HG03196 (cell line): ENCODE results near the gene ARAF.
A peak's percentile ranks its signal among the peaks of the same experiment; 100 is the strongest.

Experiments
- ATAC-seq: cut with Tn5 transposase; IDR thresholded peaks from one replicate; pipeline ENCODE4 v1.9.1; 2021; ENCODE audit not compliant: unreplicated experiment

ARAF gene

DNA sequence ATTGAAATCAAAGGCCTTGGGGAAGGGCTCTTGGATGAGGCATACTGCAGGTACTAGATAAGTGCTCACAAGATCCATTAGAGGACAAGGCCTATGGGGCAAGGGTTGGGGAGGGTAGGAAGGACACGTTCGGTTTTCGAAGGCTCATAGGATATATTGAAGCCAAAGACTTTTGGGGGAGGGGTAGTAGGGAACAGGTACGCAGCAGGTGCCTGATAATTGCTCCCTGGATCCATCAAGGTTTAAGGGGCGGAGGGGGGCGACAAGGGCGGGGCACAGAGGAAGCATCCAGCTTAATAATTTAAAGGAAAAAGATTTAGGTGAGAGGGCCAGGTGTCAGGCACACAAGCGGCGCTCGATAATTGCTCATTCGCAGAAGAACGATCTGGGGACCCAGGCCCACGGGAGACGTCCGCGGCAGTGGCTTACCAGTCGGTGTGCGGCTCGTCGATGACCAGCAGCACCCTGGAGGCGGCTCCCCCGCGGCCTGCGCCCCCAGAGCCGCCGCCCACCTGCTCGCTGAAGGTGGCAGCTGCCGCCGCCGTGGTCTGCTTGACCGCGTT, 58.0 kb downstream of the ARAF start:
- ATAC-seq, result no peak

DNA sequence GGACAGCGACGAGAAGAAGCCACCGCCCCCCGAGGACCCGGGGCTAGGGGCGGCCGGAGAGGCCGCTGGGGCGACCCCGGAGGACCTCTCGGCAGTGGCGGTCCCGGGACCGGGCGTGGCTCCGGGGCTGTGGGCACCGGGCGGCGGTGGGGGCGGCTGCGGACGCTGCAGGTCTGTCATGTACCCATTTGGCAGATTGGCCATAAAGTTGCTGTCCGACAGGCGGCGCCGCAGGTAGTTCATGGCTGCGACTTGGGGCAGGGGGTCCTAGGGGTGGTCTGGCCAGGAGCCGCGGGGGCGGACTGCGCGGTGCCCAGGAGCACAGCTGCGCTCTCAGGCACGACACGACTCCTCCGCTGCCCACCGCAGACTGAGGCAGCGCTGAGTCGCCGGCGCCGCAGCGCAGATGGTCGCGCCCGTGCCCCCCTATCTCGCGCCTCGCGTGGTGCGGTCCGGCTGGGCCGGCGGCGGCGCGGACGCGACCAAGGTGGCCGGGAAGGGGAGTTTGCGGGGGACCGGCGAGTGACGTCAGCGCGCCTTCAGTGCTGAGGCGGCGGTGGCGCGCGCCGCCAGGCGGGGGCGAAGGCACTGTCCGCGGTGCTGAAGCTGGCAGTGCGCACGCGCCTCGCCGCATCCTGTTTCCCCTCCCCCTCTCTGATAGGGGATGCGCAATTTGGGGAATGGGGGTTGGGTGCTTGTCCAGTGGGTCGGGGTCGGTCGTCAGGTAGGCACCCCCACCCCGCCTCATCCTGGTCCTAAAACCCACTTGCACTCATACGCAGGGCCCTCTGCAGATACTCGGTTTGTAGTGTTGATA, 58.7 kb downstream of the ARAF start, which contains the start of gene SYN1:
TSS of gene SYN1 (minus strand) at position 372 of the 817 bp plus-strand sequence. CDS start at position 243, 129 bp downstream.
- ATAC-seq, result peak; percentile 73

DNA sequence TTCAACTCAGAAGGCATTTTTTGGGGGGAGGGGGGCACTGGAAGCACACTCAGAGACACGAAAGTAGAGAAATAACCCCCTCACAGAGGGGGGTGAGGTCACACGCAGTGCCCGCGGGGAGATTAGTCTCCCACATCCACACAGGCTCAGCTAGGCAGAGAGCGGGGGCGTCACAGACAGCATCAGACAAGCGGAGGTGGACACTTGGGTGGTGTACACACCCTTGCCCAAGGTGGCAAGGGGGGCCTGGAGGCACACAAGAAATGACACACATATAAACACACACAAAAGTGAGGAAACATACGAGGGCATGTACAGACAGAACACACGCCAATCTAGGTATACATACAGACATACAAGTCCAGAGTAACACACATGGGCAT, 59.3 kb downstream of the ARAF start:
- no peak for ATAC-seq
